HG02870 (cell line): Measurements from ENCODE around the gene RPS15.
"Not testable (repeated sequence)": the region's sequence is repeated elsewhere in the genome, so short reads cannot be mapped to it uniquely, and the experiment has no call there.

Experiments used
- ATAC-seq: cut with Tn5 transposase; IDR thresholded peaks from one replicate; pipeline ENCODE4 v1.9.1; 2021; ENCODE audit warnings: mild to moderate bottlenecking, moderate library complexity; ENCODE audit not compliant: unreplicated experiment

The RPS15 gene

GRCh38 chr19:1418951-1419738 is 19.1 kb upstream of the RPS15 start:
- no peak for ATAC-seq

GRCh38 chr19:1420085-1420484 is 18.1 kb upstream of the RPS15 start:
- ATAC-seq = not testable (repeated sequence)

DNA sequence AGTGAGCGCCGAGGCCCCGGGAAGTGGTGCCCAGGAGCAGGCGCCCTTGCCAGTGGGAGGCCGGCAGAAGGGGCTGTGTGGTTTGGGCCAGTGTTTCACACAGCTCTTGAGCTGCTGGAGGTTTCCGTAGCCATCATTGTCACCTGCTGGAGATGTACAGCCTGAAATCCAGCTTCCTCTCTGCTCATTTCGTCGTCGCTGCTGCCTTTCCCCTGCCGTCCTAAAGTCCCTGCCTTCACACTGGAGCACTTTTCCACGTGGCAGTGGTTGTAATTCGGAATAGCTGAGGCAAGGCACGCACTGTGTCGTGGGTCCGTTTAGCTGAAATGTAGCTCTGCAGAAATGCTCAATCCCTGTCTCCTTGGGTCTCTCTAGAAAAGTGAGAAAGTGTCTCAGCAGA is 17.6 kb upstream of the RPS15 start:
- ATAC-seq = no peak

DNA sequence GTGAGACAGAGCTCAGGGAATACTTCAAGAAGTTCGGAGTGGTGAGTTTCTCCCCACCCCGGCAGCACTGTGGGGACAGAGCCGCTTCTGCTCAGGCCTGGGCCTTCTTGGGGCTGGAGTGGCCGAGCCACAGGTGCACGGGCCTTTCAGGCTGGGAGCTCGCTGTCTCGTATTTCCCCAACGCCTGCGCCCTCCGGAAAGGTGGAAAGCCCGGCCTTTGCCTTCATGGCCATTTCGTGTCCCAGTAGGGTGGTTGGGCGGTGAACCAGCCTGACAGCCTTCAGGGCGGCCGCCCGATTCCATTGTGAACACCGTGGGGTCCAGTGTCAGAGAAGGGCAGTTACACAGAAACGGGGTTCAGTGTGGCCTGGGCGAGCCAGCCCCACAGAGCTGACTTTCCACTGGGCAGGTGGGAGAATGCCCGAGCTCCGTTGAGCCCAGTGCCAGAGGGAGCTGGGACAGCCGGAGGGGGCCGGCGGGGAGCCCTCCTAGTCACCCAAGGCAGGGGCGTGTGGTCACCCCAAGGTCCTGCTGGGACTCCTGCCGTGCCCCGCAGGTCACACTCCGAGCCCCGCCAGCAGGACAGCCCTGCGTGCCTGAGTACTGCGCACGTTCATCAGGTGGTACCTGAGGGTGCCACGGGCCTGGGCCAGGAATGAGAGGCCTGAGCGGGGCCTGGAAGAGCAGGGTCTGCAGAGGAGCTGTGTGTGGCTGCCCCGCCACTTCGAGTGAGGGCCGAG is 16.8 kb upstream of the RPS15 start:
- ATAC-seq = no peak

DNA sequence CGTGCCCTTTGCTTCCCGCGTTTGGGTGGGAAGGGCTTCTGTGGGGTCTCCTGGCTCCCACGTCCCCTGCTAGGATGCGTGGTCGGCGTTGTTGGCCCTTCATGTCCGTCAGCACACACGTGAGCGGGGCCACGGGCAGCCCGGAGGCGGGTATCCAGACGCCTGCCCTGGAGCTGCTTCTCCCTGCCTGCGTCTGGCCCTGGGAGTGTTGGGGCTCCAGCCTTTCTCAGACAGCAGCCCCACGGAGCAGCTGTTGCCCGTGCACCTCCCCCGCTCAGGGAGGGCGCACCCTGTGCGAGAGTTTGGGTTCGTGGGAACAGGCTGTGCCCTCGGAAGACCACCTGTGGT is 16.3 kb upstream of the RPS15 start:
- no peak for ATAC-seq

DNA sequence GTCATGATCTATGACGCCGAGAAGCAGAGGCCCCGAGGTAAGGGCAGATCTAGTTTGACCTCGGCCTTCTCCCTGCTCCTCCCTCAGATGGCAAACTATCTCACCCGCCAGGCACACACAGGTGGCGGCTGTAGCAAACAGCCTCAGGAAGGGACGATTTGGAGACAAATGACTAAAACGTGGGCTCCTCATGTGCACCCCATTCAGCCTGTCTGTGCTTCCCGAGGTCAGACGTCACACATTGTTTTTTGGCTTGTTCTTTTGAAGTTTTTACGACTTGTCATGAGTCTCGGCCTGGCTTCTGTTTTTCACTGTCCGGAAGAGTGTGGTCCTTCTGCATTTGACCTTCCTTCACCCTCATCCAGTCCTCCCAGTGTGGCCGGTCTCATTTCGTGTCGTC is 15.8 kb upstream of the RPS15 start:
- no peak for ATAC-seq

DNA sequence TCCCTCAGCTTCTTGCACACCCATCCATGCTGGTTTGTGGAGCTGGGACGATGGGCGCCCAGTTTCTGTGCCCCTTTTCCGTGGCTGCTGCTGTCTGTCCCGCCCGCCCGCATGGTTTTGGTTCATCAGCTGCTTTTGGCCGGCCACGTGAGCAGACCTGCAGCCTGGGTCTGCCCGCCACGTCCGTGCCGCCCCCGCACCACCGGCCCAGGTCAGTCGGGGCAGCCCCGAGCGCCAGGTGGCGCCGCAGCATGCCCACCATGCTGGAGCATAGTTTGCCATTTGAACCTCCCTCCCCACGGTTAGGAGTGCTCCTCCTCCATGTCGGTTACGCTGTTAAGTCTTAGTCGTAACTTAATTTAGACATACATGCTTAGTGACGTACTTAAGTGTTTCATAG is 15.3 kb upstream of the RPS15 start:
- no peak for ATAC-seq

- no peak for ATAC-seq
Measured at GRCh38 chr19:1423436-1424191, 14.6 kb upstream of the RPS15 start.

GRCh38 chr19:1424192-1424955 is 13.8 kb upstream of the RPS15 start:
- ATAC-seq = no peak

- ATAC-seq = no peak
Measured at GRCh38 chr19:1425102-1425837, 12.9 kb upstream of the RPS15 start.

GRCh38 chr19:1425902-1426301 is 12.3 kb upstream of the RPS15 start:
- no peak for ATAC-seq

DNA sequence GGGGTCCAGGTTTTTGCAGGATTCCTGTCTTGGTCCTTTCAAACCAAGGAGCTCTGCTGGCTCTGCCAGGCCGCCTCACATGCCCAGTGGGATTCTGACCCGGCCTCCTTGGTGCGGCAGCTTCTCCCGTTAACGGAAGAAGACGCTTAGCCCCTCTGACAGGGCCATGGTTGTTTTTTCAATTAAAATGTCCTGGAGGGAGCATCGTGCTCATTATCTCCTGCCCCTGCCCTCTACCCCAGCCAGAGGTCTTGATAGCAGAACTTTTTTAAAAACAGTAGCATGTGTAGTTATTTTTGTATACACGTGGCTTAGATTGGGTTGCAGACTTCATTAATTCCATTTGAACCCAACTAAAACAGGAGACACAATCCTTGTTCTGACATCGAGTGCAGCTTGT is 11.5 kb upstream of the RPS15 start:
- ATAC-seq = no peak

DNA sequence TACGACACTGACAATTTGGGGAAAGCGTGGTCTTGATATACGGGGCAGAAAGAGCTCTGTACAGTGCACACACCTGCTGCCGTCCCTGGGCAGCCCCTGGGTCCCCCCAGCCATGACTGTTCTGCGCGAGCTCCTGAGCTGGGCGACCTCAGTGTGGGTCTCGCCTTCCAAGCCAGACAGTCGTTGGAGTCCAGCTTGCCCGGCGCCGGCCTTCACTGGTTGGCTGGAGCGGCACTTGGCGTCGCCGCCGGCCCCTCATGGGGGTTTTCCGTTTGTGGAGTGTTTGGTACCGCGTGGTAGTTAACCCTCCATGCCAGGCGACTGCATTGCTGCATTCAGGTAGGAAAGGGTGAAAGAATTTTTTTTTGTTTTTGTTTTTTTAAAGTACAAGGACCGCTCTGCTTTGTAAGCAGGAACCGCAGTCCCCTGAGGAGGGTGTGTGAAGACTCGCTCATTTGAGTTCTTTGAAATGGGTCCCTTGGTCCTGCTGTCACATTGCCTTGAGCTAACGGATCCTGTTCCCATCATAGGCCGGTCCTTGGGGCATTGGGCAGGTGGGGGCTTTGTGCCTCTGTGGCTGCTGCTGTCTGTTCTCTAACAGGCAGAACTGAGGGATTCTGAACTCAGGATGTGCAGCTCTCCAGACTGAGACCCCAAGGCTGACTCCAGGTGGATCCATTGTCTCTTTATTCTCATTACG is 10.8 kb upstream of the RPS15 start:
- no peak for ATAC-seq

DNA sequence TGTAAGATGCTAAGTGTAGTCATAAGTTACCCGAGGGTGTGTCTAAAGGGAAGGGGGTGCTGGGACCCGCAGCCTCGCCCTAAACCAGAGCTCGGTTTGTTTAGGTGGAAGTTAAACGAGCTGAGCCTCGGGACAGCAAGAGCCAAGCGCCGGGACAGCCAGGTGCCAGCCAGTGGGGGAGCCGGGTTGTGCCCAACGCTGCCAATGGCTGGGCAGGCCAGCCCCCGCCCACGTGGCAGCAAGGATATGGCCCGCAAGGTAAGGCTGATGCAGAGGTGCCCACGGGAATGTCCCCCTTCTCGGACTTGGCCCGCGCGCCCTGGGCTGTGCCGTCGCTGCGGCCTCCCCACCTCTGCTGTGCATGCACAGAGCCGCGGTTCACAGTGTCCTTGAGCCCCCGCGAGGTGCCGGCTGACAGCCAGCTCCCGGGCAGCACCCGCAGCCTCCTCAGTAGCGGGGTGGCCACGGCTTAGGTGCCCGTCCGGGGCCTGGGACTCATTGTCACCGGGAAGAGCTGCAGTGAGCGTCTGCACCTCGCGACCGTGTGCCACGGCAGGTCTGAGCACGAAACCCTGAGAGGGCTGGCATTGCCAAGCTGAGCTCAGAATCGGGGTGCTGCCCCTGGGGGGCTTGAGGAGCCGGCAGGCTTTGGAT is 9.3 kb upstream of the RPS15 start:
- no peak for ATAC-seq

DNA sequence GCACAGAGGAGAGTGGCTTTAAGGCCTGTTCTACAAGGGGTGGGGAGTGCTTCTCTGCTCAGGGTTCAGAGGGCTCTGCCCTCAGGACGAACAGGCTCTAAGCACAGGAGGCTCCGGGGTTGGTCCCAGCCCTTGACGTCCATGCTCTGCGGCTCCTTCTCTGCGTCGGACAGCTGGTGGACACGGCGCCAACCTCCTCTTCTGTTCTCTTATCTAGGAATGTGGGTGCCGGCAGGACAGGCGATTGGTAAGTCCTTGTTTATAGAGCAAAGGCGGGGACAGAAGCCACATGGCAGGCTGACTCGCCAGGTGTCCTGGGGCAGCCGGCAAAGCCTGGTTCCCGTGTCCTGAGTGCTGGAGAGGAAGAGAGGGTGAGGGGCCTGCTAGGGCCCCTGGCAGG is 8.4 kb upstream of the RPS15 start:
- no peak for ATAC-seq

- no peak for ATAC-seq
Measured at GRCh38 chr19:1430246-1430645, 8.0 kb upstream of the RPS15 start.

- no peak for ATAC-seq
Measured at GRCh38 chr19:1431759-1432506, 6.3 kb upstream of the RPS15 start.

DNA sequence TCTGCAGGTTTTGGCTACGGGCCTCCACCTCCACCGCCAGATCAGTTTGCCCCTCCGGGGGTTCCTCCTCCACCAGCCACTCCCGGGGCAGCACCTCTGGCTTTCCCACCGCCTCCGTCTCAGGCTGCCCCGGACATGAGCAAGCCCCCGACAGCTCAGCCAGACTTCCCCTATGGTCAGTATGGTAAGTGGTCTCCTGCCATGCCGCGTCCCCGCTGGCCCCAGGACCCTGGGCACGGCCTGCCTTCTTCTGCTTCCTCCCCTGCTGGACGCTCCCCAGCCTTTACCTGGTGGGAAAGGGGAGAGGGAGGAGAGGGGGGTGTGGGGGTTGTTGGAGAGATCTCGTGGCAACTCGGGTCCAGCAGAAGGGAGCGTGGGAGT is 5.7 kb upstream of the RPS15 start:
- no peak for ATAC-seq
